Kidney epithelial cell (primary cell): Measurements from ENCODE around the gene ZNF441. TPM values are rescaled to one million over a fixed set of nuclear protein-coding genes. Genes with fewer than 3 reads are reported as not detected.

Source experiments
- DNase-seq: peaks from one replicate; pipeline ENCODE4 v3.0.0-alpha.2; 2010; ENCODE audit warnings: low read depth
- H3K27me3 ChIP-seq: 2 replicates; pipeline ENCODE4 v1.6.0; 2011; ENCODE audit warnings: low read length; ENCODE audit not compliant: control insufficient read depth, insufficient read depth
- H3K36me3 ChIP-seq: 2 replicates; pipeline ENCODE4 v1.5.1; 2011; ENCODE audit warnings: low read length; ENCODE audit not compliant: control insufficient read depth, insufficient read depth
- H3K4me3 ChIP-seq: 2 replicates; pipeline ENCODE4 v1.5.1; 2011; ENCODE audit warnings: low read depth, mild to moderate bottlenecking, control low read depth, low read length
- CTCF ChIP-seq: IDR thresholded peaks from 2 replicates; pipeline ENCODE4 v1.5.1; 2011; ENCODE audit warnings: mild to moderate bottlenecking, moderate library complexity, low read length, control low read depth, inconsistent platforms; ENCODE audit not compliant: insufficient read depth, poor library complexity, severe bottlenecking
- total RNA-seq: library from RNA; depleted of rRNA; stranded (reverse); fragments of >200 nt; gene quantifications from 2 replicates; pipeline ENCODE4 v1.2.3, GENCODE V29; 2015

The ZNF441 gene
- total RNA-seq, 1 donor from 2014 or later: 5.1 TPM

- H3K36me3 ChIP-seq: no peaks in the 10 kb centered on the region
- no peak for TF ChIP-seq CTCF
- DNase-seq: no peak
- no peak overlapping the region for H3K4me3 ChIP-seq
- H3K27me3 ChIP-seq: no peaks in the 10 kb centered on the region
Measured at GRCh38 chr19:11736696-11737095, 30.1 kb upstream of the ZNF441 start.

- TF ChIP-seq CTCF: no peak
- H3K4me3 ChIP-seq: peak overlapping the region; percentile 84
- DNase-seq: no peak
- no peaks in the 10 kb centered on the region for H3K27me3 ChIP-seq
- H3K36me3 ChIP-seq: no peaks in the 10 kb centered on the region
Measured at GRCh38 chr19:11737964-11738745, 28.6 kb upstream of the ZNF441 start.

GRCh38 chr19:11738746-11739620, 27.8 kb upstream of the ZNF441 start, which contains the start of gene ZNF823:
Gene ZNF823 (minus strand): TSS chr19:11738946. CDS start chr19:11738819, 127 bp downstream.
- Histone ChIP-seq H3K27me3 (no peaks in the 10 kb centered on the region), H3K4me3 (peak within 1 kb of the TSS; percentile 84), H3K36me3 (no peaks in the 10 kb centered on the region)
- peak; percentile 93 for DNase-seq
- no peak for TF ChIP-seq CTCF

GRCh38 chr19:11745869-11746268, 20.9 kb upstream of the ZNF441 start:
- Histone ChIP-seq H3K36me3 (no peaks in the 10 kb centered on the region), H3K4me3 (no peak overlapping the region), H3K27me3 (no peaks in the 10 kb centered on the region)
- TF ChIP-seq CTCF: no peak
- peak; percentile 68 for DNase-seq

- H3K36me3 ChIP-seq: no peaks in the 10 kb centered on the region
- no peak overlapping the region for H3K4me3 ChIP-seq
- no peak for TF ChIP-seq CTCF
- no peaks in the 10 kb centered on the region for H3K27me3 ChIP-seq
- DNase-seq: no peak
Measured at GRCh38 chr19:11747277-11747676, 19.5 kb upstream of the ZNF441 start.
